ENCODE data around the gene NKX2-1.

Gene NKX2-1

GRCh38 chr14:36522972-36523715 is 3.1 kb upstream of the NKX2-1 start:
- Mint-ChIP-seq H3K36me3 (ENCODE audit: low read depth) (no peaks in the 10 kb centered on the region), H3K27me3 (ENCODE audit: low read depth) (peaks cover 100% of the 10 kb centered on the region), H3K4me3 (peak overlapping the region in 2 of 3 experiments; percentile 13 to 34), H3K27ac (no peak overlapping the region), H3K9me3 (no peaks in the 10 kb centered on the region), H3K4me1 (peaks cover 23% of the 10 kb centered on the region)
- no peak for TF ChIP-seq CTCF (IDR thresholded peaks at IDR 0.05; ENCODE audit: unreplicated experiment in 3 of 3)

- peaks cover 23% of the 10 kb centered on the region for H3K4me1 Mint-ChIP-seq
- peaks cover 99% of the 10 kb centered on the region for H3K27me3 Mint-ChIP-seq (ENCODE audit: low read depth)
- no peak overlapping the region for H3K27ac Mint-ChIP-seq
- no peak for TF ChIP-seq CTCF (IDR thresholded peaks at IDR 0.05; ENCODE audit: unreplicated experiment in 3 of 3)
- H3K9me3 Mint-ChIP-seq = no peaks in the 10 kb centered on the region
- H3K36me3 Mint-ChIP-seq (ENCODE audit: low read depth) = no peaks in the 10 kb centered on the region
- peak overlapping the region in 2 of 3 experiments; percentile 13 to 34 for H3K4me3 Mint-ChIP-seq
Measured at GRCh38 chr14:36522347-36522971, 2.4 kb upstream of the NKX2-1 start.

- no peak overlapping the region for H3K27ac Mint-ChIP-seq
- H3K4me1 Mint-ChIP-seq = peaks cover 23% of the 10 kb centered on the region
- TF ChIP-seq CTCF (IDR thresholded peaks at IDR 0.05; ENCODE audit: unreplicated experiment in 3 of 3) = no peak
- H3K27me3 Mint-ChIP-seq (ENCODE audit: low read depth) = peaks cover 98% of the 10 kb centered on the region
- H3K9me3 Mint-ChIP-seq = no peaks in the 10 kb centered on the region
- no peaks in the 10 kb centered on the region for H3K36me3 Mint-ChIP-seq (ENCODE audit: low read depth)
- peak overlapping the region in 2 of 3 experiments; percentile 22 to 53 for H3K4me3 Mint-ChIP-seq
Measured at GRCh38 chr14:36521598-36522345, 1.7 kb upstream of the NKX2-1 start.

GRCh38 chr14:36520601-36521525 is 831 bp upstream of the NKX2-1 start:
- Mint-ChIP-seq H3K4me1 (peaks cover 23% of the 10 kb centered on the region), H3K4me3 (peak overlapping the region; percentile 26 to 48 (median 42)), H3K27me3 (ENCODE audit: low read depth) (peaks cover 98% of the 10 kb centered on the region), H3K27ac (no peak overlapping the region), H3K9me3 (peaks cover 2% of the 10 kb centered on the region), H3K36me3 (ENCODE audit: low read depth) (no peaks in the 10 kb centered on the region)
- TF ChIP-seq CTCF (IDR thresholded peaks at IDR 0.05; ENCODE audit: unreplicated experiment in 3 of 3) = peak in 1 of 3 experiments; percentile 10

GRCh38 chr14:36518586-36519430 is 1.2 kb downstream of the NKX2-1 start:
- Mint-ChIP-seq H3K9me3 (peaks cover 5% of the 10 kb centered on the region), H3K4me1 (peaks cover 23% of the 10 kb centered on the region), H3K27me3 (ENCODE audit: low read depth) (peaks cover 98% of the 10 kb centered on the region), H3K36me3 (ENCODE audit: low read depth) (no peaks in the 10 kb centered on the region), H3K27ac (no peak overlapping the region), H3K4me3 (peak overlapping the region; percentile 65 to 75 (median 68))
- no peak for TF ChIP-seq CTCF (IDR thresholded peaks at IDR 0.05; ENCODE audit: unreplicated experiment in 3 of 3)

Measured in nephron (organoid).